ENCODE data around the gene MRPS25. TPM values are rescaled to one million over a fixed set of nuclear protein-coding genes. Genes with fewer than 3 reads are reported as not detected.

Gene MRPS25
- total RNA-seq, 2 experiments from 2014 or later: 34.6 to 35.0 TPM

DNA sequence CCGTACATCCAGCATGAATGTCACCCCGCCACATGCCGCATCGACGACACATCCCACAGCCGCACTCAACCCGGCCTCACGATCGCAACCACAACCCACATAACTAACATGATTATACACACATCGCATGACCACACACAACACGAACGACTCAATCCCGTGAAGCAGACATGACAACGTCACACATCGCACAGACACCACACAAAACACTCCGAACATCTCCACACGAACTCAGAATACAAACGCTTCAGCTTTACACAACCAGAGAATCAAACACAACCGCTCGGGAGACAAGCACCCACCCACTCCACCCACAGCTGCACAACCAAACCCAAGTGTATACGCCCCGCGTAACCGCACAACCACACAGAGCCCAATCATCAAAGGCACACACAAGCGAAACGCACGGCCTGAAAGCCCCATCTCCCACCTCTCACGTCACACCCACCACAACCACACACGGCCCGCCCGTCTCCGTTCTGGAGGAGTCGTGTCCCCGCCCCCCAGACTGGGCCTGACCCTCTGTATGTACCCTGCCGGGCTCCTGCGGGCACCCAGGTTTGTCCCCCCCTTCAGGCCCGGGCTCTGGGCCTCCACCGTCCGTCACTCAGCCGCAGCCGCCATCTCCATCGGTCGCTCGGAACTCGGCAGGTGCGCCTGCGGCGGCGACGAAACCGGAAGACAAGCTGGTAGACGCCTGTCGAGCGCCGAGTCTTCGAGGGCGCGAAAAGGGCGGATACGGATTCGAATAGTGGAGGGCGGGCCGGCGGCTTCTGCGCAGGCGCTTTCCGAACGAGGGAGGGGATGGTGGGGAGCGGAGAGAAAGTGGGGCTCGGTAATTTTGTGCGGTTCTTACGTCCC, 33.6 kb upstream of the MRPS25 start, which contains the start of gene RBSN:
Gene RBSN (minus strand): TSS at position 646 of the 861 bp plus-strand sequence. CDS start 3,028 bp downstream, outside the sequence.
- Mint-ChIP-seq H3K36me3 (ENCODE audit: low read depth) (peaks cover 37% of the 10 kb centered on the region), H3K9me3 (no peaks in the 10 kb centered on the region), H3K27me3 (no peaks in the 10 kb centered on the region), H3K4me3 (peak within 1 kb of the TSS; percentile 95), H3K27ac (peak within 1 kb of the TSS; percentile 99), H3K4me1 (peaks cover 55% of the 10 kb centered on the region)
- ChIA-PET POLR2A (interaction anchor here (0.7 to 3.1 kb wide), 24 partner anchors 9 to 698 kb away, joined by 3 to 53 read pairs (median 4); partner anchors contain the start of genes BTD, CAPN7, CCDC174 and HACL1), CTCF (interaction anchor here (0.6 to 3.7 kb wide), 11 partner anchors 9 to 434 kb away, joined by 3 to 15 read pairs (median 5); partner anchors contain the start of genes CAPN7 and MRPS25)
- DNase-seq: peak; percentile 97

DNA sequence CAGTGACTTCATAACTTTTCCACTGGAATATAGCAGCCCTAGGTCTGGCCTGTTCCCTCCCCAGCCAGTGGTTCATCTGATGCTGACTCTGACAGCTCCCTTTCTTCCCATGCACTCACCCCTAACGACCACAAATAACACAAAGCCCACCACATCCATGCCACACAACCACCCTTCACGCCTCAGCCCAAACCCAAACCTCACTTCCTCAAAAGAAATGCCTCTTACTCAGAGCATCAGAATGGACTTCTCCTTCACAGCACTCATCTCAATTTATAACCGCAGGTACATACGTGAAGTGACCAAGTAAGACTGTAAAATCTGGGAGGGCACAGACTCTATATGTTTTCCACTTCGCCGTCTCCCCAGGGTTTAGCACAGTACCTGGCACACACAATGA, 32.8 kb upstream of the MRPS25 start:
- H3K9me3 Mint-ChIP-seq: no peaks in the 10 kb centered on the region
- H3K27me3 Mint-ChIP-seq: no peaks in the 10 kb centered on the region
- POLR2A ChIA-PET: interaction anchor here (0.7 to 3.1 kb wide), 16 partner anchors 10 to 699 kb away, joined by 3 to 53 read pairs (median 6); partner anchors contain the start of genes BTD, CAPN7, CCDC174 and HACL1

DNA sequence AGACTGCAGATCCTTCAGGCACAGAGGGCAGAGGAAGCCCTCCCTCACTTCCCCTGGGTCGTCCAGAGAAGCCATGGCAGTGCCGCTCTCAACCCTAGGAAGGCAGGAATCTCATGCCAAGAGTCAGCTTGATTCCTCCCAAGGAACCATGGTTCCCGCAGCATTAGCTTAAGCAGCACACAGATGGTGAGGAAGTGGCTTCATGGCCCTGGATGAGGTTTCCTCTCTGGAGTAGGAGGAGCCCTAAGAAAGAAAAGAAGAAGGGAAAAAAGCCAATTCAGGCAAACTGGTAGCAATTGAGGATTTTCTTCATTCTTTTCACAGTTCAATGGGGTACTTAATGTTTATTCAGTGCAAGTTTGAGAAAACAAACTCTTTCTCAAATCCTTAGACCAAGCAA, 30.9 kb upstream of the MRPS25 start:
- H3K9me3 Mint-ChIP-seq: no peaks in the 10 kb centered on the region
- H3K36me3 Mint-ChIP-seq (ENCODE audit: low read depth): peaks cover 44% of the 10 kb centered on the region
- no peaks in the 10 kb centered on the region for H3K27me3 Mint-ChIP-seq
- no peak for DNase-seq
- no peak overlapping the region for H3K27ac Mint-ChIP-seq
- H3K4me1 Mint-ChIP-seq: peaks cover 38% of the 10 kb centered on the region
- ChIA-PET POLR2A (no interaction called here), CTCF (interaction anchor here (0.9 kb wide), 1 partner anchor 30 kb away, joined by 3 read pairs; the partner anchor contains the start of gene MRPS25)
- no peak overlapping the region for H3K4me3 Mint-ChIP-seq

More for the DNA sequence above, 32.8 kb upstream of the MRPS25 start:
- peaks cover 40% of the 10 kb centered on the region for H3K36me3 Mint-ChIP-seq (ENCODE audit: low read depth)
- H3K27ac Mint-ChIP-seq: peak overlapping the region; percentile 99
- peaks cover 55% of the 10 kb centered on the region for H3K4me1 Mint-ChIP-seq
- DNase-seq: peak; percentile 66
- peak overlapping the region; percentile 95 for H3K4me3 Mint-ChIP-seq
- CTCF ChIA-PET: interaction anchor here (0.6 to 3.7 kb wide), 9 partner anchors 8 to 696 kb away, joined by 3 to 15 read pairs (median 5); partner anchors contain the start of genes CAPN7, MRPS25 and SLC6A6

DNA sequence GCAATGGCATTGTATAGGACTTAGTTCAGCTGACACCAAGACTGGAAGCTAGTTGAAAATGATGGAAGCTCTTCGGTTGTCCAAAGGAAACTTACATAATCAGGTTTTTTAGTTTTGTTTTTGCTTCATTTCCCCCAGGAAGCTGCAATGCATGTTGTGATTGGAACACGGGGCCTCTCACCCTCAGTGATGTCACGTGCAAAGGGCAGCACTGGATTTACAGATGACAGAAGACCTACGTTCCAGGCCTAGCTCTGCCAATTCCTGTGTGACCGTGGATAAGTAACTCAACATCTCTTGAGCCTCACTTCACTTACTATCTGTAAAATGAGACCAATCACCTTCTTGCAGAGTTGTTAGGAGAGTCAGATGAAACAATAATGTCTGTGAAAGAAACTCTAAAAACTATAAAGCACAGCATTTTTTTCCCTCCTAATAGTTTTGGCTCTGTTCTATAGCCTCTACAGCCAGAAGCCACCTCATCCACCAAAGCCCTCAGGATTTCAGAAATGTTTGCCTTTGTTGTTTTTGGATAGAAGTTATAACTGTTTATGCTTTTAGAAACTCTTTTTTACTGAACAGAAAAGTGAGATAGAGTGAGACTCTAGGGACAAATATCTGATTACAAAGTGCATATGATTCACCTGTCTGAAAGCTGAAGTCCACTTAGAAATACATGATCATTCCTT, 29.2 kb upstream of the MRPS25 start:
- no peak for DNase-seq
- ChIA-PET POLR2A (interaction anchor here (1.0 kb wide), 1 partner anchor 29 kb away, joined by 3 read pairs; the partner anchor contains the start of gene MRPS25), CTCF (no interaction called here)
- no peaks in the 10 kb centered on the region for H3K9me3 Mint-ChIP-seq
- no peaks in the 10 kb centered on the region for H3K27me3 Mint-ChIP-seq
- peaks cover 28% of the 10 kb centered on the region for H3K4me1 Mint-ChIP-seq
- no peak overlapping the region for H3K4me3 Mint-ChIP-seq
- peaks cover 55% of the 10 kb centered on the region for H3K36me3 Mint-ChIP-seq (ENCODE audit: low read depth)
- no peak overlapping the region for H3K27ac Mint-ChIP-seq

DNA sequence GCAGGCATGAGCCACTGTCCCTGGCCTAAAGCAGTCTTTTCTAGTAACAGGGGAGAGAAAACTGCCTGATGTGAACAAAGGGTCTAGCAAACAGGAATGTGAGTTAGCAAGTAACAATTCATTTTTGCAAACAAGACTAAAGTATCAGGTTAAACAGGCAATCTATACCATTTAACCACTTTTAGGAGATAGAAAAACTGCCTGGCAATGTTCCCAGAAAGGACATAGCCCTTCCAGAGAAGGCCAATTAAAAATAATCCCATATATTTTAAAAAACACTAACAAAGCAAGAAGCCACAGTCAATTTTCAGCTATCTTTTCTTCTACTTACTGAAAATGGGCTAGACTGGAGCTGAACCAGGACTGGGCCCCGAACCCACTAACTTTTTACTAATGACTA, 27.6 kb upstream of the MRPS25 start:
- DNase-seq: no peak
- Mint-ChIP-seq H3K4me1 (peaks cover 16% of the 10 kb centered on the region), H3K27ac (no peak overlapping the region), H3K4me3 (no peak overlapping the region), H3K36me3 (ENCODE audit: low read depth) (peaks cover 46% of the 10 kb centered on the region), H3K27me3 (no peaks in the 10 kb centered on the region), H3K9me3 (no peaks in the 10 kb centered on the region)
- CTCF ChIA-PET: interaction anchor here (1.0 kb wide), 1 partner anchor 9 kb away, joined by 3 read pairs; no protein-coding TSS in a partner anchor
- POLR2A ChIA-PET: interaction anchor here (0.8 kb wide), 1 partner anchor 28 kb away, joined by 3 read pairs; the partner anchor contains the start of gene MRPS25

DNA sequence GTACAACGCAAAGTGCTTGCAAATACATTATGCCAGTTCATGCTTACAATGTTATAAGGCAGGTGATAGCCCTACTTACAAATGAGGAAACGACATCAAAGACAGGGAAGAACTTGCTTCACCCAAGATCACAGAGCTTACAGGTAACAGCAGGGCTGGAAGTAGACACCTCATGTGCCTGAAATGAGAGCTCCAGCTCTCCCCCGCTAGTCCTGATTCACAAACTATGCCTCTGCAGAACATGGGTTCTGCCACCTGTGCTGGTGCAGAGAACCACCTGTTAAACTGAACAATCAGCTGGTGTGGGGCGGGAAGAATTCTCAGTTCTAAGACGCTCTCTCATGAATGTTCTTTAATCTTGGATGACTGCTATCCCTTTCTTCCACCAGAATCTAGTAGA, 26.5 kb upstream of the MRPS25 start:
- H3K27ac Mint-ChIP-seq: no peak overlapping the region
- H3K27me3 Mint-ChIP-seq: no peaks in the 10 kb centered on the region
- CTCF ChIA-PET: interaction anchor here (1.0 to 1.6 kb wide), 3 partner anchors 10 to 26 kb away, joined by 3 to 4 read pairs (median 3); partner anchors contain the start of gene MRPS25
- POLR2A ChIA-PET: no interaction called here
- H3K9me3 Mint-ChIP-seq: no peaks in the 10 kb centered on the region
- peaks cover 50% of the 10 kb centered on the region for H3K36me3 Mint-ChIP-seq (ENCODE audit: low read depth)
- peaks cover 9% of the 10 kb centered on the region for H3K4me1 Mint-ChIP-seq
- no peak for DNase-seq
- no peak overlapping the region for H3K4me3 Mint-ChIP-seq

DNA sequence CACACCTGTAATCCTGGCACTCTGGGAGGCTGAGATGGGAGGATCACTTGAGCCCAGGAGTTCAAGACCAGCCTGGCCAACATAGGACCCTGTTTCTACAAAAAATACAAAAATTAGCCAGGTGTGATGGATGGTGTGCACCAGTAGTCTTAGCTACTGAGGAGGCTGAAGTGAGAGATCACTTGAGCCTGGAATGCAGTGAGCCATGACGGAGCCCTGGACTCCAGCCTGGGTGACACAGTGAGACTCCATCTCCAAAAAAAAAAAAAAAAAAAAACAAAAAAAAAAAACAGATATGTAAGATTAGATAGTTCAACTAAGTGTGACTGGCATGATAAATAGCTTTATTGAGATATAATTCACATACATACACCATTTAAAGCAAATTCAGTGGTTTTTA, 24.1 kb upstream of the MRPS25 start:
- CTCF ChIA-PET: interaction anchor here (2.2 kb wide), 1 partner anchor 38 kb away, joined by 8 read pairs; no protein-coding TSS in a partner anchor
- POLR2A ChIA-PET: interaction anchor here (1.2 to 3.0 kb wide), 2 partner anchors 10 to 19 kb away, joined by 3 to 7 read pairs; partner anchors contain the start of gene RBSN
- no peaks in the 10 kb centered on the region for H3K9me3 Mint-ChIP-seq
- H3K4me1 Mint-ChIP-seq: no peaks in the 10 kb centered on the region
- H3K4me3 Mint-ChIP-seq: no peak overlapping the region
- H3K36me3 Mint-ChIP-seq (ENCODE audit: low read depth): peaks cover 44% of the 10 kb centered on the region
- H3K27ac Mint-ChIP-seq: no peak overlapping the region
- no peaks in the 10 kb centered on the region for H3K27me3 Mint-ChIP-seq
- DNase-seq: no peak

DNA sequence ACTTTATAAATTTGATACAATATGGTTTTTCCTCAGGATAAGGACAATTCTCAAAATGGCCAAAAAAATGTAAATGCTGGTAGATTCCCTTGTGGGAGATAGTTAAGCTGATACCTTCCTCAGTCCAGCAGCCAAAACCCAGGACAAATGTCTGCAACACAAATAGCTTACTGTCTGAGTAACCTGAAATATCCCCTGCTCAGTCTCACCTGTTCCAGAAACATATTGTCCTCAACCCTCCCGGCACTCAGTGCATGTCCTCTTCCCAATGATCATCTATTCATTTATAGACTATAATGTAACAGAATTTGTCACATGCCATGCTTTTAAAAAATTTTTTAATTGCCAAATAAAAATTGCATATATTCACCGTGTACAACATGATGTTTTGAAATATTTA, 21.6 kb upstream of the MRPS25 start:
- Mint-ChIP-seq H3K36me3 (ENCODE audit: low read depth) (peaks cover 58% of the 10 kb centered on the region), H3K27me3 (no peaks in the 10 kb centered on the region), H3K9me3 (no peaks in the 10 kb centered on the region), H3K4me3 (no peak overlapping the region), H3K4me1 (peaks cover 6% of the 10 kb centered on the region), H3K27ac (no peak overlapping the region)
- no peak for DNase-seq
- POLR2A ChIA-PET: interaction anchor here (1.7 kb wide), 1 partner anchor 11 kb away, joined by 4 read pairs; no protein-coding TSS in a partner anchor
- CTCF ChIA-PET: interaction anchor here (1.2 kb wide), 1 partner anchor 21 kb away, joined by 3 read pairs; no protein-coding TSS in a partner anchor

DNA sequence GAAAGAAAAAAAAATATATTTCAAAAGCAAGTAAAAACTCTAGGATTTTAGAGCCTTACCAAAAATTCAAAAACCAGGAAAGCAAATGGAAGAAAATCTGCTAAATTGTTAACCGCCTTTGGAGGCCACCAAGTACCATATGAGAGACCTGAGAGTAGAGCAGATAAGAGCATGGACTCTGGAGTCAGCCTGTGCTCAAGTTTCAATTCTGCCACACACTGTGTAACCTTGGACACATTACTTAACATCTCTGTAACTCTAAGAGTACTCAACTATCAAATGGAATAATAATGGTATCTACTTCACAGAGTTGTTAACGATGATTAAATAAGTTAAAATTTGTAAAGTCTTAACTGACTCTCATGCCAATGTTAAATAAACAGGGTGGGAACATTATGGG, 21.1 kb upstream of the MRPS25 start:
- H3K4me1 Mint-ChIP-seq: peaks cover 6% of the 10 kb centered on the region
- H3K36me3 Mint-ChIP-seq (ENCODE audit: low read depth): peaks cover 60% of the 10 kb centered on the region
- H3K4me3 Mint-ChIP-seq: no peak overlapping the region
- POLR2A ChIA-PET: interaction anchor here (1.7 kb wide), 1 partner anchor 12 kb away, joined by 4 read pairs; no protein-coding TSS in a partner anchor
- CTCF ChIA-PET: interaction anchor here (1.2 kb wide), 1 partner anchor 22 kb away, joined by 3 read pairs; no protein-coding TSS in a partner anchor
- no peak for DNase-seq
- no peak overlapping the region for H3K27ac Mint-ChIP-seq
- H3K9me3 Mint-ChIP-seq: no peaks in the 10 kb centered on the region
- no peaks in the 10 kb centered on the region for H3K27me3 Mint-ChIP-seq

DNA sequence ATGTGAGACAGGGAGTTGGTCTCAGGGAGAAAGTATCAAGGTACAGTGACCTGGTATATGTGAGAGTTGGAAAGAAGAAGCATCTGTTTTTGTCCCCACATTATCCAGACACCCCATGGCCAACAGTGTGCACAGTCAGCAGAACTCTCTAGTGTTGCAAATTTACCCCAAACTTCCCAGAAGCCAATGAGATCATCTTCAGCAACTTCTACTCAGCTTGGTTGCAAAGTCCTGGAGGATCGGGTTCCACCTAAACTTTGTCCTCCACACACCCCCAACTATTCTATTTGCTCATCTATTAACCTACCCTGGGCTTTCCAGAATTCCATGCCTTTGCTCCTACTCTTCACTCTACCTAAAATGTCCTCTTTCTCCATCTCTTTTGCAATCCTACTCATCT, 18.1 kb upstream of the MRPS25 start:
- POLR2A ChIA-PET: interaction anchor here (1.4 kb wide), 1 partner anchor 15 kb away, joined by 3 read pairs; the partner anchor contains the start of gene RBSN
- no peaks in the 10 kb centered on the region for H3K27me3 Mint-ChIP-seq
- H3K4me3 Mint-ChIP-seq: no peak overlapping the region
- H3K36me3 Mint-ChIP-seq (ENCODE audit: low read depth): peaks cover 67% of the 10 kb centered on the region
- H3K4me1 Mint-ChIP-seq: peaks cover 6% of the 10 kb centered on the region
- no peaks in the 10 kb centered on the region for H3K9me3 Mint-ChIP-seq
- DNase-seq: no peak
- H3K27ac Mint-ChIP-seq: no peak overlapping the region
- CTCF ChIA-PET: no interaction called here

DNA sequence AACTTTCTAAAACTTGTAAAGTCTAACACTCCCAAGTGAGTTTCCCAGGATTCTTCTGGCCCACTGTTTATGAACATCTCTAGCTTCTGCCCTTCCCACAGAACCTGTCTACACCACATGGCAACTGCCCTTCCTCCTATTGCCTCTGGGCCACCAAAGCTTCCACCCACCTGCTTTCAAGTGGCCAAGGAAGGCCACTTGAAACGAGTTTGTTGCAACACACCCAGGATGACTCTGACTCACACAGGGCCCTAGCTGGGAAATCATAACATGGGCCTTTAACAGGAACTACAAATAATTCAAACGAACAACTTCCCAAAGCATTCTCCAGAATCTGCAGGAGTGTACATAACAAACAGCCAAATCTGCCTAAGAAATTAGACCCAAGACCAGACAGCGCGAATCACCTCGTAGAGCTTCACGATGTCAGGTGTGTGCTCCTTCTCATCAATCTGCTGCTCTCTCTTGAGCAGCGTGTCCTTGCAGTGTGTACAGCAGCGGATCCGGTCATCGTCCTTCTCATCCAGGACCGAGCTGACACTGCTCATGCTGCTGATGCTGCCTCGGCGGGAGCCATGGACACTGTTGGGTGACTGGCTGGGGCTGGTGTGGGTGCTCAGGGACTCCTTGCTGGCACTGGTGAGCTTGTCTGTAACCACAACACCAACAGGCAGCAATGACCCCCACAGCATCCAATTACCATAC, 17.0 kb upstream of the MRPS25 start:
- no peaks in the 10 kb centered on the region for H3K9me3 Mint-ChIP-seq
- peaks cover 6% of the 10 kb centered on the region for H3K4me1 Mint-ChIP-seq
- peaks cover 73% of the 10 kb centered on the region for H3K36me3 Mint-ChIP-seq (ENCODE audit: low read depth)
- POLR2A ChIA-PET: interaction anchor here (1.4 to 1.5 kb wide), 2 partner anchors 16 to 17 kb away, joined by 3 to 7 read pairs; partner anchors contain the start of genes MRPS25 and RBSN
- no peak overlapping the region for H3K4me3 Mint-ChIP-seq
- H3K27me3 Mint-ChIP-seq: no peaks in the 10 kb centered on the region
- CTCF ChIA-PET: interaction anchor here (0.8 kb wide), 1 partner anchor 31 kb away, joined by 3 read pairs; no protein-coding TSS in a partner anchor
- H3K27ac Mint-ChIP-seq: peak overlapping the region; percentile 22
- DNase-seq: no peak

DNA sequence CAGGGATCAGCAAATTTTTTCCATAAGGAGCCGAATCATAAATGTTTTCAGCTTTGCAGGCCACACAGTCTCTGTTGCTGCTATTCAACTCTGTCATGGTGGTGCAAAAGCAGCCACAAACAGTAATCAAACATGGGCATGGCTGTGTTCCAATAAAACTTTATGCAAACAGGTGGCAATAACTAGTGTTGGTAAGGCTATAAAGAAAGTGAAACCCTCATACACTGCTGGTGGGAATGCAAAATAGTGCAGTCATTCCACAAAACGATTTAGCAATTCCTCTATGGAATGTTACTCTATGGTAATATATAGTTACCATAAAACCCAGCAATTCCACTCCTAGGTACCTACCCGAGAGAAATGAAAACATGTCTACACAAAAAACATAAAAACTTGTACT, 14.0 kb upstream of the MRPS25 start:
- H3K36me3 Mint-ChIP-seq (ENCODE audit: low read depth): peaks cover 77% of the 10 kb centered on the region
- H3K9me3 Mint-ChIP-seq: no peaks in the 10 kb centered on the region
- CTCF ChIA-PET: no interaction called here
- no peak overlapping the region for H3K27ac Mint-ChIP-seq
- POLR2A ChIA-PET: no interaction called here
- H3K4me3 Mint-ChIP-seq: no peak overlapping the region
- DNase-seq: no peak
- H3K4me1 Mint-ChIP-seq: peaks cover 6% of the 10 kb centered on the region
- no peaks in the 10 kb centered on the region for H3K27me3 Mint-ChIP-seq
